Neutrophil (primary cell): ENCODE measurements around the gene ARFGEF3.
"Not testable (repeated sequence)": the region's sequence is repeated elsewhere in the genome, so short reads cannot be mapped to it uniquely, and the experiment has no call there.

Experiments
- H3K27ac ChIP-seq: fragments of 200-600 bp; sonication (generic); 2 replicates; pipeline ENCODE4 v1.5.1; 2016; ENCODE audit warnings: mild to moderate bottlenecking, moderate library complexity
- H3K27me3 ChIP-seq: fragments of 200-600 bp; sonication (generic); 2 replicates; pipeline ENCODE4 v1.6.0; 2016; ENCODE audit warnings: mild to moderate bottlenecking
- H3K36me3 ChIP-seq: fragments of 200-600 bp; sonication (generic); 2 replicates; pipeline ENCODE4 v1.5.1; 2017
- H3K4me1 ChIP-seq, 2 experiments: fragments of 200-600 bp in 1 of 2; sonication (generic) in 1 of 2; 1 replicate in 1 of 2; 2 replicates in 1 of 2; pipeline versions ENCODE4 v1.5.1 to v1.6.1; 2013 to 2016; ENCODE audit warnings: low read depth in 1 of 2, low read length in 1 of 2, mild to moderate bottlenecking in 1 of 2, moderate library complexity in 1 of 2; ENCODE audit not compliant: control insufficient read depth in 1 of 2, insufficient read depth in 1 of 2
- H3K4me3 ChIP-seq, 2 experiments: fragments of 200-600 bp in 1 of 2; sonication (generic) in 1 of 2; 1 replicate in 1 of 2; 2 replicates in 1 of 2; pipeline ENCODE4 v1.5.1; 2013 to 2016; ENCODE audit warnings: low read depth in 1 of 2, low read length in 1 of 2, mild to moderate bottlenecking in 1 of 2, moderate library complexity in 1 of 2
- H3K9me3 ChIP-seq: fragments of 200-600 bp; sonication (generic); 2 replicates; pipeline ENCODE4 v1.5.1; 2016
- TF ChIP-seq, protein P1 (sequence below): fragments of 200-600 bp; sonication (generic); IDR thresholded peaks from 2 replicates; pipeline ENCODE4 v1.5.1; 2016; ENCODE audit warnings: antibody characterized with exemption

The ARFGEF3 gene

DNA sequence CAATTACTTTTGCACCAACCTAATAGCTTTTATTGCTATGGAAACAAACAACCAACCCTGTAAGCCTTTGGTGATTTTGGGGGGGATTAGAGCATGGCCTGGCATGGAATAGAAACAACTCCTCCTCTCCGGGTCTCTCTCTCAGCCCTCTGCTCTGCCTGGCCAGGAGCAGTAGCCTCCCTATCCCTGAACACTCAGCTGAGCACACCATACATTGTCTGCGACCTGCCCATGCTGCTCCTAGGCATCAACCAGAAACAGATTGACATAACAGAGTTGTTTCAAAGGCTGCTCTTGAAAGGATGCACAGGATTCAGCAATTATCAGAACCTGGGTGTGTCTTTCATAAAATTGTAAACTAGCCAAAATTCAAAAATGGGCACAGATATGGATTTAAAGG is 186.1 kb downstream of the ARFGEF3 start:
- Histone ChIP-seq H3K4me3 (no peak overlapping the region), H3K27ac (no peak overlapping the region), H3K4me1 (no peaks in the 10 kb centered on the region), H3K36me3 (no peaks in the 10 kb centered on the region), H3K9me3 (no peaks in the 10 kb centered on the region), H3K27me3 (no peaks in the 10 kb centered on the region)
- TF ChIP-seq, protein P1, sequence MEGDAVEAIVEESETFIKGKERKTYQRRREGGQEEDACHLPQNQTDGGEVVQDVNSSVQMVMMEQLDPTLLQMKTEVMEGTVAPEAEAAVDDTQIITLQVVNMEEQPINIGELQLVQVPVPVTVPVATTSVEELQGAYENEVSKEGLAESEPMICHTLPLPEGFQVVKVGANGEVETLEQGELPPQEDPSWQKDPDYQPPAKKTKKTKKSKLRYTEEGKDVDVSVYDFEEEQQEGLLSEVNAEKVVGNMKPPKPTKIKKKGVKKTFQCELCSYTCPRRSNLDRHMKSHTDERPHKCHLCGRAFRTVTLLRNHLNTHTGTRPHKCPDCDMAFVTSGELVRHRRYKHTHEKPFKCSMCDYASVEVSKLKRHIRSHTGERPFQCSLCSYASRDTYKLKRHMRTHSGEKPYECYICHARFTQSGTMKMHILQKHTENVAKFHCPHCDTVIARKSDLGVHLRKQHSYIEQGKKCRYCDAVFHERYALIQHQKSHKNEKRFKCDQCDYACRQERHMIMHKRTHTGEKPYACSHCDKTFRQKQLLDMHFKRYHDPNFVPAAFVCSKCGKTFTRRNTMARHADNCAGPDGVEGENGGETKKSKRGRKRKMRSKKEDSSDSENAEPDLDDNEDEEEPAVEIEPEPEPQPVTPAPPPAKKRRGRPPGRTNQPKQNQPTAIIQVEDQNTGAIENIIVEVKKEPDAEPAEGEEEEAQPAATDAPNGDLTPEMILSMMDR, result no peak

DNA sequence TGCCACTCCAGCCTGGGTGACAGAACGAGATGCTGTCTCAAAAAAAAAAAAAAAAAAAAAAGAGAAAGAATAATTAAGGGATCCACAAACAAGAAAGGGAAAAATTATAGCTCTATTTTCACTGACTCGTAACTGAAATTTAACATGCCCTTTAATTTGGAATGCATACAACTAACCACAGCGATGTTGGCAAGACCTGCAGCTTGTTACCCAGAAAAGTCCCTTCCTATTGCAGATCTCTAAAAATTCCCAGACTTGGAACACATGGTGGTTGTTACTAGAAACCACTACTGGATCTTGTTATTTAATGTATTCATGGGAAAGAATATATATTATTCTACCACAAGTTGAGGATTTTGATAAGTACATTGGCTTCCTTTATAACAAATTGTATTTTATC is 188.2 kb downstream of the ARFGEF3 start:
- TF ChIP-seq, protein P1, result no peak
- Histone ChIP-seq H3K4me1 (no peaks in the 10 kb centered on the region), H3K4me3 (no peak overlapping the region), H3K36me3 (no peaks in the 10 kb centered on the region), H3K9me3 (no peaks in the 10 kb centered on the region), H3K27ac (no peak overlapping the region), H3K27me3 (no peaks in the 10 kb centered on the region)

DNA sequence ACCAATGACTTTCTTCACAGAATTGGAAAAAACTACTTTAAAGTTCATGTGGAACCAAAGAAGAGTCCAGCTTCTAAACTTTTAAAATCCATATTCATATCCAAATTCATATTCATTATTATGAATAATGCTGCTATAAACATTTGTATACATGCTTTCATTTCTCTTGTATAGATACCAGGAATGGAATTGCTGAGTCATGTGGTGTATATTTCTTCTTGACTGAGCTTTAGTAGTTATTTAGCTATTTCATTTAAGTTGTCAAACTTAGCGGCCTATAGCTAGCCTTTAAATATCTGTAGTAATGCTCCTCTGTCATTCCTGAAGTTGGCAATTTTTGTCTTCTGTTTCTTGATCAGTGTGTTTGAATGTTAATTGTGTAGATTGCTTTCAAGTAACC is 196.2 kb downstream of the ARFGEF3 start:
- Histone ChIP-seq H3K27me3 (no peaks in the 10 kb centered on the region), H3K27ac (no peak overlapping the region), H3K4me1 (no peaks in the 10 kb centered on the region), H3K9me3 (no peaks in the 10 kb centered on the region), H3K4me3 (no peak overlapping the region), H3K36me3 (no peaks in the 10 kb centered on the region)
- TF ChIP-seq, protein P1, result no peak

DNA sequence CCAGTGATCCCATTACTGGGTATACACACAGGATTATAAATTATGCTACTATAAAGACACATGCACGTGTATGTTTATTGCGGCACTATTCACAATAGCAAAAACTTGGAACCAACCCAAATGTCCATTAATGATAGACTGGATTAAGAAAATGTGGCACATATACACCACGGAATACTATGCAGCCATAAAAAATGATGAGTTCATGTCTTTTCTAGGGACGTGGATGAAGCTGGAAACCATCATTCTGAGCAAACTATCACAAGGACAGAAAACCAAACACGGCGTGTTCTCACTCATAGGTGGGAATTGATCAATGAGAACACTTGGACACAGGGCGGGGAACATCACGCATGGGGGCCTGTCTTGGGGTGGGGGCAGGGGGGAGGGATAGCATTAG is 206.9 kb downstream of the ARFGEF3 start:
- H3K4me3 ChIP-seq, H3K36me3 ChIP-seq, H3K9me3 ChIP-seq, H3K4me1 ChIP-seq, H3K27ac ChIP-seq: not testable (repeated sequence)
- peaks cover 11% of the 10 kb centered on the region for H3K27me3 ChIP-seq

DNA sequence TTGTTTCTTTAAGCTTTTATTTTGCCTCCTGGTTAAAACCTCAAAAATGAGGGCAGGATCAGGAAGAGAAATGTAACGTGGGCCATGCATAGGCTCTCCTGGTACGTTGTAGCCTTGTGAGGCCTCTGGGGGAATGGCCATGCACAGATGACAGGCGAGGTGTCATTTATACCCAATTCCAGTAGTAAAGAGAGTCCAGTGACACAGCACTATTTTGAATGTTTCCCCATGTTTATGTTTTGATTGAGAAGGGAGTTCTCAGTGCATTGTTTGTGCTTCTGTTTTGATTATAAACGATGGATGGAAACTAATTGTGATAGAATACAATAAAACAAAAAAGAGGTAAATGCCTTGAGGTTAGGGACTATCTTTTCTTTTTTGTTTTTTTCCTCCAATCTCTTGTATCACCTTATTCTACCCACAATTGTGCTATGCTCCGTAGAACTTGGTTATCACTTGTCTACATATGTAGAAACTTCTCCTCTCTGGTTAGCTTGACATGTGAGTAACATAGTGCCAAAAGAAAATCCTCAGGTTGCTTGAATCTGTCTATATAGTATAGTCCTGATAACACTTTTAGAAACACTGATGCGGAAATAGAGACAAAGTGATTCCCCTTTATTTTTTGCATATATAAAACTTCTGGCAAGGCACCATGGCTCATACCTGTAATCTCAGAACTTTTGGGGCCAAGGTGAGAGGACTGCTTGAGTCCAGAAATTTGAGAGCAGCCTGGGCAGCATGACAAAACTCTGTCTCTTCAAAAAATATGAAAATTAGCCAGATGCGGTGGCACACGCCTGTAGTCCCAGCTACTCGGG is 209.1 kb downstream of the ARFGEF3 start:
- H3K27ac ChIP-seq, result no peak overlapping the region
- no peak overlapping the region for H3K4me3 ChIP-seq
- peaks cover 11% of the 10 kb centered on the region for H3K27me3 ChIP-seq
- no peaks in the 10 kb centered on the region for H3K36me3 ChIP-seq
- H3K4me1 ChIP-seq, result no peaks in the 10 kb centered on the region
- H3K9me3 ChIP-seq, result no peaks in the 10 kb centered on the region
- TF ChIP-seq, protein P1, result no peak

DNA sequence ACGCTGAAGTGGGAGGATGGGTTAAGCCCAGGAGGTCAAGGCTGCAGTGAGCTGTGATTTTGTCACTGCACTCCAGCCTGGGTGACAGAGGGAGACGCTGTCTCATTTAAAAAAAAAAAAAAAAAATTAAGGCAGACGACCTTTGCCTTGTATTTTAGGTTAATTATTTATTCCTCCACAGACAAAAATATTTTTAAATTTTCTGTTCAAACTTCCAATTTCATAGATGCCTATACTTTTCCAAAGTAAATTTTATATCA is 209.6 kb downstream of the ARFGEF3 start:
- H3K27ac ChIP-seq, result no peak overlapping the region
- no peaks in the 10 kb centered on the region for H3K36me3 ChIP-seq
- H3K4me3 ChIP-seq, result no peak overlapping the region
- peaks cover 11% of the 10 kb centered on the region for H3K27me3 ChIP-seq
- no peaks in the 10 kb centered on the region for H3K4me1 ChIP-seq
- TF ChIP-seq, protein P1, result no peak
- no peaks in the 10 kb centered on the region for H3K9me3 ChIP-seq
